ENCODE data around the gene GRIA2.

DNA sequence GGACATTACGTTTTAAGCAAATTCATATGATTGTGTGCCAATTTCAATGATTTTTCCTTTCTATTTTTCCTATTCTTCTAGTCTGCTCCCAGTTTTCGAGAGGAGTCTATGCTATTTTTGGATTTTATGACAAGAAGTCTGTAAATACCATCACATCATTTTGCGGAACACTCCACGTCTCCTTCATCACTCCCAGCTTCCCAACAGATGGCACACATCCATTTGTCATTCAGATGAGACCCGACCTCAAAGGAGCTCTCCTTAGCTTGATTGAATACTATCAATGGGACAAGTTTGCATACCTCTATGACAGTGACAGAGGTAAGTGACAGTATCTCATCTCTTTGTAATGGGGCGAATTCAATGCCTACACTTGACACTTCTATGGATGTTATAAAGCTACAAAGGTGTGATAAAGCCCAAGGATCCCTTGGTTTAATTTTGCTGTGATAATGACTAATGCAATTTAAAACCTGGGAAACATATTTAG, 83.0 kb downstream of the GRIA2 start:
- TF ChIP-seq POLR2A (IDR thresholded peaks at IDR 0.05): no peak
- TF ChIP-seq, protein P1, sequence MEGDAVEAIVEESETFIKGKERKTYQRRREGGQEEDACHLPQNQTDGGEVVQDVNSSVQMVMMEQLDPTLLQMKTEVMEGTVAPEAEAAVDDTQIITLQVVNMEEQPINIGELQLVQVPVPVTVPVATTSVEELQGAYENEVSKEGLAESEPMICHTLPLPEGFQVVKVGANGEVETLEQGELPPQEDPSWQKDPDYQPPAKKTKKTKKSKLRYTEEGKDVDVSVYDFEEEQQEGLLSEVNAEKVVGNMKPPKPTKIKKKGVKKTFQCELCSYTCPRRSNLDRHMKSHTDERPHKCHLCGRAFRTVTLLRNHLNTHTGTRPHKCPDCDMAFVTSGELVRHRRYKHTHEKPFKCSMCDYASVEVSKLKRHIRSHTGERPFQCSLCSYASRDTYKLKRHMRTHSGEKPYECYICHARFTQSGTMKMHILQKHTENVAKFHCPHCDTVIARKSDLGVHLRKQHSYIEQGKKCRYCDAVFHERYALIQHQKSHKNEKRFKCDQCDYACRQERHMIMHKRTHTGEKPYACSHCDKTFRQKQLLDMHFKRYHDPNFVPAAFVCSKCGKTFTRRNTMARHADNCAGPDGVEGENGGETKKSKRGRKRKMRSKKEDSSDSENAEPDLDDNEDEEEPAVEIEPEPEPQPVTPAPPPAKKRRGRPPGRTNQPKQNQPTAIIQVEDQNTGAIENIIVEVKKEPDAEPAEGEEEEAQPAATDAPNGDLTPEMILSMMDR (IDR thresholded peaks at IDR 0.05): no peak
